PC-3 (cell line): Measurements from ENCODE around the gene TFEB. TPM values are rescaled to one million over a fixed set of nuclear protein-coding genes. Genes with fewer than 3 reads are reported as not detected.

Source experiments
- ATAC-seq: fragments of 200-7000 bp; cut with Tn5 transposase; 2 replicates; pipeline ENCODE4 v1.9.1; 2020; ENCODE audit warnings: mild to moderate bottlenecking, moderate library complexity
- BruUV-seq: library from RNA; stranded (reverse); fragments of 400-500 nt; replicated peaks from 2 replicates; lab custom pipeline; 2021; lab: Mats Ljungman, UMichigan
- CTCF ChIA-PET: fragments of 300-600 bp; sonication (Branson Sonifier 250); formaldehyde crosslinking; loops from one replicate; lab custom pipeline; 2022; ENCODE audit warnings: antibody characterized with exemption; lab: Charles Lee
- POLR2A ChIA-PET: fragments of 300-600 bp; sonication (Branson Sonifier 250); formaldehyde crosslinking; loops from one replicate; lab custom pipeline; 2022; ENCODE audit warnings: antibody characterized with exemption; ENCODE audit not compliant: unreplicated experiment; lab: Charles Lee
- DNase-seq: peaks from one replicate; pipeline ENCODE4 v3.0.0-alpha.2; 2015
- H2AFZ ChIP-seq: fragments of 300-600 bp; sonication (generic); 2 replicates; pipeline ENCODE4 v1.6.0; 2016; ENCODE audit warnings: antibody characterized with exemption, low read length
- H3F3A ChIP-seq: fragments of 300-600 bp; sonication (generic); one replicate; pipeline ENCODE4 v1.6.0; 2017; ENCODE audit warnings: antibody characterized with exemption, low read length, control low read depth, mild to moderate bottlenecking; ENCODE audit not compliant: unreplicated experiment
- H3K27ac ChIP-seq: fragments of 300-600 bp; sonication (generic); 2 replicates; pipeline ENCODE4 v1.5.1; 2016; ENCODE audit warnings: mild to moderate bottlenecking, low read length
- H3K27me3 ChIP-seq: fragments of 300-600 bp; sonication (generic); 2 replicates; pipeline ENCODE4 v1.6.1; 2016; ENCODE audit warnings: low read length, mixed read lengths
- H3K36me3 ChIP-seq: fragments of 300-600 bp; sonication (generic); 2 replicates; pipeline ENCODE4 v1.6.1; 2016; ENCODE audit warnings: low read depth, mixed run types, low read length, mixed read lengths
- H3K4me1 ChIP-seq: fragments of 300-600 bp; sonication (generic); 2 replicates; pipeline ENCODE4 v1.5.1; 2016; ENCODE audit warnings: low read length; ENCODE audit not compliant: insufficient read depth
- H3K4me2 ChIP-seq: fragments of 300-600 bp; sonication (generic); 2 replicates; pipeline ENCODE4 v1.6.0; 2016; ENCODE audit warnings: low read length
- H3K4me3 ChIP-seq: fragments of 300-600 bp; sonication (generic); 2 replicates; pipeline ENCODE4 v1.5.1; 2016; ENCODE audit warnings: mild to moderate bottlenecking, low read length, mixed read lengths
- H3K79me2 ChIP-seq: fragments of 300-600 bp; sonication (generic); 2 replicates; pipeline ENCODE4 v1.6.1; 2017; ENCODE audit warnings: low read length, mixed read lengths
- H3K9ac ChIP-seq: fragments of 300-600 bp; sonication (generic); 2 replicates; pipeline ENCODE4 v1.6.0; 2016; ENCODE audit warnings: mild to moderate bottlenecking, low read length
- H3K9me2 ChIP-seq: fragments of 300-600 bp; sonication (generic); replicated peaks from 2 replicates; pipeline ENCODE4 v1.6.1; 2016; ENCODE audit warnings: mixed run types, low read length, mixed read lengths
- H3K9me3 ChIP-seq: fragments of 300-600 bp; sonication (generic); 2 replicates; pipeline ENCODE4 v1.6.1; 2016; ENCODE audit warnings: low read length, mixed read lengths
- H4K20me1 ChIP-seq: fragments of 300-600 bp; sonication (generic); 2 replicates; pipeline ENCODE4 v1.6.1; 2016; ENCODE audit warnings: low read length, mixed read lengths
- CTCF ChIP-seq: fragments of 300-600 bp; sonication (generic); conservative IDR thresholded peaks from 2 replicates; pipeline ENCODE4 v1.5.1; 2017; ENCODE audit warnings: antibody characterized with exemption, low read depth, mild to moderate bottlenecking, low read length
- EZH2 ChIP-seq: fragments of 300-600 bp; sonication (generic); IDR thresholded peaks from one replicate; pipeline ENCODE4 v1.6.1; 2017; ENCODE audit warnings: antibody characterized with exemption, mild to moderate bottlenecking, low read length; ENCODE audit not compliant: unreplicated experiment
- EZH2phosphoT487 ChIP-seq: fragments of 300-600 bp; sonication (generic); IDR thresholded peaks from 2 replicates; pipeline ENCODE4 v1.6.1; 2018; ENCODE audit warnings: mild to moderate bottlenecking, antibody characterized with exemption, low read length, borderline replicate concordance
- intact Hi-C: fragments of 100-400 bp; cut with micrococcal nuclease; formaldehyde crosslinking; loops from 2 replicates; pipeline ENCODE4 v1.9.0; 2023
- total RNA-seq: library from RNA; depleted of rRNA; stranded (reverse); fragments of >200 nt; gene quantifications from 2 replicates; pipeline ENCODE4 v1.2.3, GENCODE V29; 2014

The TFEB gene
- total RNA-seq, 1 experiment from 2014 or later: 4.2 TPM

GRCh38 chr6:41755895-41756294 lies 20.5 kb upstream of the TFEB start:
- BruUV-seq: no TSS peak
- Histone ChIP-seq H3K27me3 (no peaks in the 10 kb centered on the region), H4K20me1 (no peaks in the 10 kb centered on the region), H3K4me3 (no peak overlapping the region), H2AFZ (no peak overlapping the region), H3K4me2 (no peak overlapping the region), H3K27ac (no peak overlapping the region), H3K9ac (no peak overlapping the region), H3K36me3 (no peaks in the 10 kb centered on the region), H3K4me1 (no peaks in the 10 kb centered on the region), H3K79me2 (no peaks in the 10 kb centered on the region), H3K9me2 (no peaks in the 10 kb centered on the region), H3F3A (no peaks in the 10 kb centered on the region), H3K9me3 (no peaks in the 10 kb centered on the region)
- ATAC-seq (no peak), DNase-seq (no peak)
- TF ChIP-seq EZH2 (no peak), EZH2phosphoT487 (no peak), CTCF (no peak)
- intact Hi-C loops: no loop called here
- POLR2A ChIA-PET: no interaction called here
- CTCF ChIA-PET: no interaction called here

- H4K20me1 ChIP-seq: no peaks in the 10 kb centered on the region
- DNase-seq (no peak), ATAC-seq (no peak)
- POLR2A ChIA-PET: no interaction called here
- BruUV-seq: no TSS peak
- H3K4me2 ChIP-seq: no peak overlapping the region
- no peaks in the 10 kb centered on the region for H3K9me3 ChIP-seq
- intact Hi-C loops: no loop called here
- H3K27me3 ChIP-seq: no peaks in the 10 kb centered on the region
- no peak overlapping the region for H3K4me3 ChIP-seq
- CTCF ChIA-PET: no interaction called here
- H3K27ac ChIP-seq: no peak overlapping the region
- H3K79me2 ChIP-seq: no peaks in the 10 kb centered on the region
- H3K9me2 ChIP-seq: no peaks in the 10 kb centered on the region
- no peak overlapping the region for H3K9ac ChIP-seq
- no peak for TF ChIP-seq CTCF
- TF ChIP-seq EZH2: no peak
- no peak for TF ChIP-seq EZH2phosphoT487
- H3F3A ChIP-seq: no peaks in the 10 kb centered on the region
- peaks cover 6% of the 10 kb centered on the region; the same call in 1 of the 2 replicates for H3K4me1 ChIP-seq
- H2AFZ ChIP-seq: no peak overlapping the region
- no peaks in the 10 kb centered on the region for H3K36me3 ChIP-seq
Observed at GRCh38 chr6:41750374-41750773, 15.0 kb upstream of the TFEB start.

GRCh38 chr6:41748542-41748941 lies 13.1 kb upstream of the TFEB start:
- no peak overlapping the region for H3K9ac ChIP-seq
- ATAC-seq: no peak

More at GRCh38 chr6:41748542-41748941, 13.1 kb upstream of the TFEB start:
- BruUV-seq: no TSS peak
- H3K4me1 ChIP-seq: peaks cover 6% of the 10 kb centered on the region; the same call in 1 of the 2 replicates
- no peaks in the 10 kb centered on the region for H3F3A ChIP-seq
- ChIA-PET CTCF (no interaction called here), POLR2A (no interaction called here)
- H3K4me2 ChIP-seq: no peak overlapping the region
- no peak overlapping the region for H2AFZ ChIP-seq
- no peak for DNase-seq
- no peaks in the 10 kb centered on the region for H3K79me2 ChIP-seq
- H3K9me3 ChIP-seq: no peaks in the 10 kb centered on the region
- H3K9me2 ChIP-seq: no peaks in the 10 kb centered on the region
- no peaks in the 10 kb centered on the region for H4K20me1 ChIP-seq
- H3K4me3 ChIP-seq: no peak overlapping the region
- H3K27ac ChIP-seq: no peak overlapping the region
- H3K27me3 ChIP-seq: no peaks in the 10 kb centered on the region
- H3K36me3 ChIP-seq: no peaks in the 10 kb centered on the region
- intact Hi-C loops: no loop called here
- TF ChIP-seq EZH2phosphoT487: no peak
- TF ChIP-seq CTCF: no peak
- TF ChIP-seq EZH2: no peak
